SK-N-MC (cell line): ENCODE measurements around the gene ARPP19.

ENCODE experiments used
- DNase-seq: peaks from one replicate; pipeline ENCODE4 v3.0.0-alpha.2; 2011; ENCODE audit warnings: low read depth, low spot score
- H3K27ac ChIP-seq: fragments of 200-600 bp; sonication (generic); 2 replicates; pipeline ENCODE4 v1.5.1; 2016; ENCODE audit warnings: mixed run types
- H3K36me3 ChIP-seq: fragments of 200-600 bp; sonication (generic); 2 replicates; pipeline ENCODE4 v1.6.1; 2017; ENCODE audit warnings: antibody characterized with exemption, low read length, mixed read lengths; ENCODE audit not compliant: insufficient read depth
- H3K4me3 ChIP-seq: fragments of 200-600 bp; sonication (generic); 2 replicates; pipeline ENCODE4 v1.5.1; 2016
- H3K9ac ChIP-seq: fragments of 200-600 bp; sonication (generic); 2 replicates; pipeline ENCODE4 v1.8.0; 2017; ENCODE audit warnings: mixed run types, mixed read lengths; ENCODE audit not compliant: insufficient read length
- H3K9me3 ChIP-seq: fragments of 200-600 bp; sonication (generic); 2 replicates; pipeline ENCODE4 v1.6.1; 2017; ENCODE audit warnings: low read depth, mild to moderate bottlenecking, antibody characterized with exemption, low read length, moderate library complexity, mixed read lengths
- EZH2 ChIP-seq: fragments of 200-600 bp; sonication (generic); IDR thresholded peaks from one replicate; pipeline ENCODE4 v1.6.1; 2017; ENCODE audit warnings: antibody characterized with exemption
- FOXP2 ChIP-seq: optimal IDR thresholded peaks from 2 replicates; pipeline ENCODE3; 2011; ENCODE audit warnings: mild to moderate bottlenecking, moderate library complexity; ENCODE audit not compliant: insufficient read depth; ENCODE audit errors: extremely low read length, control extremely low read depth
- POLR2AphosphoS5 ChIP-seq: IDR thresholded peaks from 2 replicates; pipeline ENCODE4 v1.6.1; 2012; ENCODE audit warnings: mild to moderate bottlenecking, low read depth, low read length, borderline replicate concordance

ARPP19 gene

DNA sequence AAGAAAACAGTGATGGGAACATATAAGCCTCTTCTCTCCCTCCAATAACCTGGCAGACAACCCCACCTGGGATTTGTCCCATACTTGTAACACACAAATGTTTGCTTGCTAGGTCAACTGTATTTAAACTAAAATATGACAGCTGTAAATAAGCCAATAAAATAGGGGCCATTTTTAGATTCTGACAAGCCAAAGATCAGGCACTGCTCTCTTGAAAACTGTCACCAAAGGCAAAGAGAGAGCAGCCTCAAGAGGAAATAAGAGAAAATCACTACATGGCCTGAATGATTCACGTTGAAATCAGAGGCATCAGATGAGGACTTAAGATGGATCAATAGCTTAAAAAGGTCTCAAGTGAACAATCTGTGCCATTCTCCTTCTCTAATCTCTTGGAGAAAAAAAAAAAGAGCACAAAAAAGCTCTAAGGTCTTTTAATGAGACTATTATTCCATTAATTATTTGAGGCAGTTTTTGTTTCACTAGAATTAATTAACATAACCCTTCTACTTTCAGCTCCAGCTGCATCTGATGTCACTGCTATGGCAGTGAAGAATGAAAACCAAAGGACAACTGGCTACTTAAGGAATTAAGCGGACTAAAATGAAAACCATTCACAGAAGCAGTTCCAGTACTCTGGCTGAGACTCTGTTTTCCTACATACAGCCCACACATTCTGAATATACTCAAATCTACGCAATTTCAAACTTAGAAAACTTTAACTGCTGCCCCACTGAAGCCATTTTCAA, 59.2 kb downstream of the ARPP19 start:
- H3K9me3 ChIP-seq: no peaks in the 10 kb centered on the region
- no peak for DNase-seq
- TF ChIP-seq EZH2: no peak
- no peaks in the 10 kb centered on the region for H3K36me3 ChIP-seq
- no peak overlapping the region for H3K4me3 ChIP-seq
- no peak overlapping the region for H3K27ac ChIP-seq
- no peak overlapping the region for H3K9ac ChIP-seq

DNA sequence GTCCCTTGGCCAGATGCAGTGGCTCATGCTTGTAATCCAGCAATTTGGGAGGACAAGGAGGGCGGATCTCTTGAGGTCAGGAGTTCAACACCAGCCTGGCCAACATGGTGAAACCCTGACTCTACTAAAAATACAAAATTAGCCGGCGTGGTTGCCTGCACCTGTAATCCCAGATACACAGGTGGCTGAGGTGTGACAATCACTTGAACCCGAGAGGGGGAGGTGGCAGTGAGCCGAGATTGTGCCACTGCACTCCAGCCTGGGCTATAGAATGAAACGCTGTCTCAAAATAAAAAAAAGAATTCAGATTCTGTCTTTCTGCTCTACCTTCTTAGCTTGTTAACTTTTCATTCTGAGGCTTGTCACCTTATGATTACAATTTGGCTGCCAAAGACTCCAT, 62.3 kb downstream of the ARPP19 start:
- no peak for TF ChIP-seq FOXP2
- TF ChIP-seq POLR2AphosphoS5: no peak
- no peak for TF ChIP-seq EZH2
- Histone ChIP-seq H3K4me3 (no peak overlapping the region), H3K9me3 (no peaks in the 10 kb centered on the region), H3K9ac (no peak overlapping the region), H3K27ac (no peak overlapping the region), H3K36me3 (no peaks in the 10 kb centered on the region)
- DNase-seq: no peak

DNA sequence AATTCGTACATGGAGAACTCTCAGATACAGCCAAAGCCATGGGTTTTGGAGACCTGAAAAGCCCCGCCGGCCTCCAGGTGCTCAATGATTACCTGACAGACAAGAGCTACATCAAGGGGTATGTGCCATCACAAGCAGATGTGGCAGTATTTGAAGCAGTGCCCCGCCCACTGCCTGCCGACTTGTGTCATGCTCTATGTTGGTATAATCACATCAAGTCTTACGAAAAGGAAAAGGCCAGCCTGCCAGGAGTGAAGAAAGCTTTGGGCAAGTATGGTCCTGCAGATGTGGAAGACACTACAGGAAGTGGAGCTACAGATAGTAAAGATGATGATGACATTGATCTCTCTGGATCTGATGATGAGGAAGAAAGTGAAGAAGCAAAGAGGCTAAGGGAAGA, 63.7 kb downstream of the ARPP19 start:
- Histone ChIP-seq H3K9me3 (no peaks in the 10 kb centered on the region), H3K4me3 (no peak overlapping the region), H3K27ac (no peak overlapping the region), H3K36me3 (no peaks in the 10 kb centered on the region), H3K9ac (no peak overlapping the region)
- DNase-seq: no peak
- no peak for TF ChIP-seq FOXP2
- no peak for TF ChIP-seq EZH2
- TF ChIP-seq POLR2AphosphoS5: no peak

DNA sequence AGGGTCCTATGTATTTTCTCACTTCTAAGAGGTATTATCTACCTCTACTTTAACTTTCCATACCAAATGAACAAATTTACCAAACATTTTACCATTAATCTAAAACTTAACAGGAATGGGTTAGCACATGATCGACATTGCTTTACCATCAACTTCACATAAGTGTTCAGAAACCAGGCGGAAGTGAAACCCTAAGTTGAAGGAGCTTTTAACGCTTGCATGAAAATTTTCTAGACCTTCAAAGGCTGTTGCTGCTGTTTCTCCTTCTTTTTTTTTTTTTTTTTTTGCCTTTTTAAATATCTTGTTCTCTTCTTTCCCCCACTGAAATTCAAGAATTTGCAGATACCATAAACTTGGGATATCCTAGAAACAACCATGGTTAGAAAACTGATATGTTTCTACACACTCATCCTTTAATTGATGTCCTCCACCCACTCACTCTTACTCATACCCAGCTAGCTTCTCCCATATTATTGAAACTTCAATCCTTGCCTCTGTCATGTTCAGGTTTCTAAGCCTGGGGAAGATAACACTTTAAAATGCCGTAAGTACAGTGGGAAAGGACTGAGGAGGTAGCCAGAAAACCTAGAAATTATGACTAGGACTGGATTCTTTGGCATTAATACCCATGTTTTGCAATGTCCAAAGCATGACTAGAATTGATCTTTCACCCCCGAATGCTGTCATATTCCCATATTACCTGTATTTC, 64.9 kb downstream of the ARPP19 start:
- no peak for DNase-seq
- TF ChIP-seq FOXP2: no peak
- TF ChIP-seq POLR2AphosphoS5: no peak
- TF ChIP-seq EZH2: no peak
- no peaks in the 10 kb centered on the region for H3K36me3 ChIP-seq
- H3K9ac ChIP-seq: no peak overlapping the region
- no peaks in the 10 kb centered on the region for H3K9me3 ChIP-seq
- no peak overlapping the region for H3K4me3 ChIP-seq
- H3K27ac ChIP-seq: no peak overlapping the region

DNA sequence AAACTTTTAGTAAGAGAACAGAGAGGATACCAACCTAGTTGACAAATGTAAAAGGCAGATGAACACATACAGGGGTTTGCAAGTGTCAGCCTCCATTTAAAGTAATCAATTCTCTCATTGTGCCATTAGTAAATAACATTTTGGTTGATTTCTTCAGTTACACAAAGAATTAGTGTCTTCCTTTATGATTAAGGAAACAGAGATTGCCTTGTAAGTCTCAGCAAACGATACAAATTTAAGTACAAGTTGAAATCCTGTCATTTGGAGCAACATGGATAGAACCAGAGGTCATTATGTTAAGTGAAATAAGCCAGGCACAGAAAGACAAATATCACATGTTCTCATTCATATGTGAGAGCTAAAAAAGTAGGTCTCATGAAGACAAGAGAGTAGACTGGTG, 66.2 kb downstream of the ARPP19 start:
- no peaks in the 10 kb centered on the region for H3K36me3 ChIP-seq
- H3K27ac ChIP-seq: no peak overlapping the region

DNA sequence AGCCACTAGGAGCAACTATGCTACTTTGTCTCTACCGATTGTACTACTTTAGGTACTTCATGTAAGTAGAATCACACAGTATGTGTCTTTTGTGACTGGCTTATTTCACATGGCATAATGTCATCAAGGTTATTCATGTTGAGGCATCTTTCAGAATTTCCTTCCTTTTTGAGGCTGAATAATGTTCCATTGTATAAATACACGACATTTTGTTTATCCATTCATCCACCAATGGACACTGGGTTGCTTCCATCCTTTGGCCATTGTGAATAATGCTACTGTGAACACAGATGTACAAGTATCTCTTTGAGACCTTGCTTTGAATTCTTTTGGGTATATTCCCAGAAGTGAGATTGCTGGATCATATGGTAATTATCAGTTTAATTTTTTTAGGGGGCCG, 69.3 kb downstream of the ARPP19 start:
- Histone ChIP-seq H3K27ac (no peak overlapping the region), H3K36me3 (no peaks in the 10 kb centered on the region)
- DNase-seq: no peak

More for the DNA sequence above, 66.2 kb downstream of the ARPP19 start:
- H3K4me3 ChIP-seq: no peak overlapping the region
- no peak for DNase-seq
- H3K9me3 ChIP-seq: no peaks in the 10 kb centered on the region
- no peak overlapping the region for H3K9ac ChIP-seq
- TF ChIP-seq FOXP2 (no peak), POLR2AphosphoS5 (no peak), EZH2 (no peak)

DNA sequence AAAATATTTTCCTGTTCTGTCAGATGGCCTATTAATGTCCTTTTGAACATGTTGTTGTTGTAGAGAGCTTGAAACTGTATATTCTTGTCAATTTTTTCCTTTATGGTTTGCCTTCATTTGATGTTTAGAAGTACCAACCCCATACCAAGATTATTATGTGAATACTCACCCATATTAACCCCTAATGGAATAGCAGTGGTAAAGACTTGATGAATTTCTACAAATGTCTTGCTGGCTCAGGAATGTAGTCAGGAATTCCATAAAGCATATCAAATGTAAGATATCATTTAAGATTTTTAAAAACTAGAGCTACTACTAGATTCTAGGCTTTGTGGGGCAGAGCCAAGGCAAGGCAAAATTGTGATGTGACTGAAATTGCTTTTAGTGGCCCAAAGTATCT, 70.1 kb downstream of the ARPP19 start:
- Histone ChIP-seq H3K27ac (no peak overlapping the region), H3K36me3 (no peaks in the 10 kb centered on the region), H3K9me3 (no peaks in the 10 kb centered on the region), H3K4me3 (no peak overlapping the region), H3K9ac (no peak overlapping the region)
- no peak for DNase-seq
- TF ChIP-seq EZH2 (no peak), POLR2AphosphoS5 (no peak), FOXP2 (no peak)

More for the DNA sequence above, 69.3 kb downstream of the ARPP19 start:
- H3K9ac ChIP-seq: no peak overlapping the region
- TF ChIP-seq FOXP2: no peak
- no peak for TF ChIP-seq POLR2AphosphoS5
- TF ChIP-seq EZH2: no peak
- no peak overlapping the region for H3K4me3 ChIP-seq
- no peaks in the 10 kb centered on the region for H3K9me3 ChIP-seq
